ENCODE results near the gene SULT4A1.
"Not testable (repeated sequence)": the region's sequence is repeated elsewhere in the genome, so short reads cannot be mapped to it uniquely, and the experiment has no call there.

SULT4A1 gene

GRCh38 chr22:43862074-43862881 lies at the start of gene SULT4A1:
Gene SULT4A1 (minus strand): TSS chr22:43862513. CDS start chr22:43862382, 131 bp downstream.
- Histone ChIP-seq H3K4me3 (ENCODE audit: low read length in 2 of 2) (no peak within 1 kb of the TSS), H3K9me3 (ENCODE audit: control insufficient read depth in 2 of 2, low read length in 2 of 2) (no peaks in the 10 kb centered on the region), H3K4me1 (ENCODE audit: control insufficient read depth in 2 of 2, insufficient read depth in 2 of 2, low read length in 2 of 2) (no peaks in the 10 kb centered on the region), H3K27me3 (ENCODE audit: control insufficient read depth in 2 of 2, insufficient read depth in 2 of 2, low read length in 2 of 2) (peaks cover 18 to 21% of the 10 kb centered on the region in 2 donors), H3K36me3 (ENCODE audit: control insufficient read depth in 2 of 2, insufficient read depth in 2 of 2, low read length in 2 of 2) (no peaks in the 10 kb centered on the region), H3K27ac (ENCODE audit: low read depth in 2 of 2, low read length in 2 of 2) (no peak within 1 kb of the TSS), H3K9ac (ENCODE audit: low read depth in 1 of 2, low read length in 2 of 2) (no peak within 1 kb of the TSS)

- H3K9ac ChIP-seq (ENCODE audit: low read depth in 1 of 2, low read length in 2 of 2): no peak overlapping the region
- H3K36me3 ChIP-seq (ENCODE audit: control insufficient read depth in 2 of 2, insufficient read depth in 2 of 2, low read length in 2 of 2): no peaks in the 10 kb centered on the region
Measured at GRCh38 chr22:43911351-43911750, 49.0 kb upstream of the SULT4A1 start.

GRCh38 chr22:43910178-43910695 lies 47.9 kb upstream of the SULT4A1 start:
- Histone ChIP-seq H3K27ac (ENCODE audit: low read depth in 2 of 2, low read length in 2 of 2) (no peak overlapping the region), H3K27me3 (ENCODE audit: control insufficient read depth in 2 of 2, insufficient read depth in 2 of 2, low read length in 2 of 2) (peaks cover 0 to 5% of the 10 kb centered on the region in 2 donors), H3K4me1 (ENCODE audit: control insufficient read depth in 2 of 2, insufficient read depth in 2 of 2, low read length in 2 of 2) (no peaks in the 10 kb centered on the region), H3K9me3 (ENCODE audit: control insufficient read depth in 2 of 2, low read length in 2 of 2) (no peaks in the 10 kb centered on the region), H3K36me3 (ENCODE audit: control insufficient read depth in 2 of 2, insufficient read depth in 2 of 2, low read length in 2 of 2) (no peaks in the 10 kb centered on the region), H3K9ac (ENCODE audit: low read depth in 1 of 2, low read length in 2 of 2) (no peak overlapping the region), H3K4me3 (ENCODE audit: low read length in 2 of 2) (no peak overlapping the region)

More at GRCh38 chr22:43911351-43911750, 49.0 kb upstream of the SULT4A1 start:
- H3K27ac ChIP-seq (ENCODE audit: low read depth in 2 of 2, low read length in 2 of 2): no peak overlapping the region
- no peak overlapping the region for H3K4me3 ChIP-seq (ENCODE audit: low read length in 2 of 2)
- peaks cover 0 to 5% of the 10 kb centered on the region in 2 donors for H3K27me3 ChIP-seq (ENCODE audit: control insufficient read depth in 2 of 2, insufficient read depth in 2 of 2, low read length in 2 of 2)
- H3K4me1 ChIP-seq (ENCODE audit: control insufficient read depth in 2 of 2, insufficient read depth in 2 of 2, low read length in 2 of 2): no peaks in the 10 kb centered on the region
- H3K9me3 ChIP-seq (ENCODE audit: control insufficient read depth in 2 of 2, low read length in 2 of 2): no peaks in the 10 kb centered on the region

DNA sequence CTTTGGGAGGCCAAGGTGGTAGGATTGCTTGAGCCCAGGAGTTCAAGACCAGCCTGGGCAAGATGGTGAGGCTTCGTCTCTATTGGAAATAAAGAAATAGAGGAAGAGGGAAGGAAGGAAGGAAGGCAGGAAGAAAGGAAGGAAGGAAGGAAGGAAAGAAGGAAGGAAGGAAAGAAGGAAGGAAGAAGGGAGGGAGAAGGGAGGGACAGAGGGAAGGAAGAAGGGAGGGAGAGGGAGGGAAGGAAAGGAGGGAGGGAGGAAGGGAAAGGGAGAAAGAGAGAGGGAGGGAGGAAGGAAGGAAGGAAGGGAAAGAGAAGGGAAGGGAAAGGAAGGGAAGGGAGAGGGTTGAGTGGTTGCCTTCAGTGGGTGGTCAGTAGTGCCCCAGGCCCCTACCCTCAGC lies 47.4 kb upstream of the SULT4A1 start:
- no peaks in the 10 kb centered on the region for H3K36me3 ChIP-seq (ENCODE audit: control insufficient read depth in 2 of 2, insufficient read depth in 2 of 2, low read length in 2 of 2)
- H3K4me3 ChIP-seq (ENCODE audit: low read length in 2 of 2): no peak overlapping the region
- H3K4me1 ChIP-seq (ENCODE audit: control insufficient read depth in 2 of 2, insufficient read depth in 2 of 2, low read length in 2 of 2): no peaks in the 10 kb centered on the region
- peaks cover 0 to 5% of the 10 kb centered on the region in 2 donors for H3K27me3 ChIP-seq (ENCODE audit: control insufficient read depth in 2 of 2, insufficient read depth in 2 of 2, low read length in 2 of 2)
- no peak overlapping the region for H3K9ac ChIP-seq (ENCODE audit: low read depth in 1 of 2, low read length in 2 of 2)
- H3K27ac ChIP-seq (ENCODE audit: low read depth in 2 of 2, low read length in 2 of 2): no peak overlapping the region
- H3K9me3 ChIP-seq (ENCODE audit: control insufficient read depth in 2 of 2, low read length in 2 of 2): no peaks in the 10 kb centered on the region

DNA sequence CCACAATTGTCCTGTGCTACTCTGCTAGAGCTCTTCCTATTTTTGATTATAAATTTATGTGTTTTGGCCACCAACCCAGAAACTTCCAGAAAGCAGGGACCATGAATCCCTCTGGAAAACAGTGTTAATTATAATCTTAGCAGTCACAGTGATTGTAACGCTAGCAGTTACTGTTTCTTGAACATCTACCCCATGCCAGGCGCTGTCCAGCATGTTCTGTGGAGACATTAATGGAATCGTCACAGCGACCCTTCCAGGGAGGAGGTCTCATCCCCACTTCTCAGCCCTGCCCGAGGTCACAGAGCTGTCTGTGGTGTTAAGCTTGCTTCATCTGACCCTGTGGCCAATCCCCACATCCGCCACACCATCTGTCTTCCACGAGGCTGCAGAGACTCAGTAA lies 43.4 kb upstream of the SULT4A1 start:
- Histone ChIP-seq H3K4me3 (ENCODE audit: low read length in 2 of 2) (no peak overlapping the region), H3K9me3 (ENCODE audit: control insufficient read depth in 2 of 2, low read length in 2 of 2) (no peaks in the 10 kb centered on the region), H3K27ac (ENCODE audit: low read depth in 2 of 2, low read length in 2 of 2) (no peak overlapping the region), H3K27me3 (ENCODE audit: control insufficient read depth in 2 of 2, insufficient read depth in 2 of 2, low read length in 2 of 2) (peaks cover 0 to 5% of the 10 kb centered on the region in 2 donors), H3K36me3 (ENCODE audit: control insufficient read depth in 2 of 2, insufficient read depth in 2 of 2, low read length in 2 of 2) (no peaks in the 10 kb centered on the region), H3K9ac (ENCODE audit: low read depth in 1 of 2, low read length in 2 of 2) (no peak overlapping the region), H3K4me1 (ENCODE audit: control insufficient read depth in 2 of 2, insufficient read depth in 2 of 2, low read length in 2 of 2) (no peaks in the 10 kb centered on the region)

DNA sequence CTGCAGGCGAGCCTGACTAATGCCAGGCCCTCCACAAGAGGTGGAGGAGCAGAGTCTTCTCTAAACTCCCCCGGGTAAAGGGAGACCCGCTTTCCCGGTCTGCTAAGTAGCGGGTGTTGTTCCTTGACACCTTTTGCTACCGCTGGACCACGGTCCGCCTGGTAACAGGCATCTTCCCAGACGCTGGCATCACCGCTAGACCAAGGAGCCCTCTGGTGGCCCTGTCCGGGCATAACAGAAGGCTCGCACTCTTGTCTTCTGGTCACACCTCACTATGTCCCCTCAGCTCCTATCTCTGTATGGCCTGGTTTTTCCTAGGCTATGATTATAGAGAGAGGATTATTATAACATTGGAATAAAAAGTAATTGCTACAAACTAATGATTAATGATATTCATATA lies 42.1 kb upstream of the SULT4A1 start:
- not testable (repeated sequence) for H3K36me3 ChIP-seq (ENCODE audit: control insufficient read depth in 2 of 2, insufficient read depth in 2 of 2, low read length in 2 of 2); H3K4me1 ChIP-seq (ENCODE audit: control insufficient read depth in 2 of 2, insufficient read depth in 2 of 2, low read length in 2 of 2); H3K9ac ChIP-seq (ENCODE audit: low read depth in 1 of 2, low read length in 2 of 2); H3K9me3 ChIP-seq (ENCODE audit: control insufficient read depth in 2 of 2, low read length in 2 of 2); H3K27me3 ChIP-seq (ENCODE audit: control insufficient read depth in 2 of 2, insufficient read depth in 2 of 2, low read length in 2 of 2); H3K4me3 ChIP-seq (ENCODE audit: low read length in 2 of 2); H3K27ac ChIP-seq (ENCODE audit: low read depth in 2 of 2, low read length in 2 of 2)

DNA sequence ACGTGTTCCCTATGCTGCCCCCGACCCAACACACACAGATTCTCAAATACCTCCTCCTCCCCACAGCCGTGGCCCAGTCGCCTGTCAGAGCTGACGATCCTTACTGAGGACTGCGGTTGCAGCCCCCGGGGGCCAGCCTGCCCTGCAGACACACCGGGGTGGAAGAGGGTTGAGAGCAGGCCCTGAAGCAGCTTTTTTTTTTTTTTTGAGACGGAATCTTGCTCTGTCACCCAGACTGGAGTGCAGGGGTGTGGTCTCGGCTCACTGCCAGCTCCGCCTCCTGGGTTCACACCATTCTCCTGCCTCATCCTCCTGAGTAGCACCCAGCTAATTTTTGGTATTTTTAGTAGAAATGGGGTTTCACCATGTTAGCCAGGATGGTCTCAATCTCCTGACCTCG lies 40.7 kb upstream of the SULT4A1 start:
- not testable (repeated sequence) for H3K4me3 ChIP-seq (ENCODE audit: low read length in 2 of 2); H3K36me3 ChIP-seq (ENCODE audit: control insufficient read depth in 2 of 2, insufficient read depth in 2 of 2, low read length in 2 of 2); H3K9ac ChIP-seq (ENCODE audit: low read depth in 1 of 2, low read length in 2 of 2); H3K27ac ChIP-seq (ENCODE audit: low read depth in 2 of 2, low read length in 2 of 2); H3K27me3 ChIP-seq (ENCODE audit: control insufficient read depth in 2 of 2, insufficient read depth in 2 of 2, low read length in 2 of 2); H3K4me1 ChIP-seq (ENCODE audit: control insufficient read depth in 2 of 2, insufficient read depth in 2 of 2, low read length in 2 of 2); H3K9me3 ChIP-seq (ENCODE audit: control insufficient read depth in 2 of 2, low read length in 2 of 2)

DNA sequence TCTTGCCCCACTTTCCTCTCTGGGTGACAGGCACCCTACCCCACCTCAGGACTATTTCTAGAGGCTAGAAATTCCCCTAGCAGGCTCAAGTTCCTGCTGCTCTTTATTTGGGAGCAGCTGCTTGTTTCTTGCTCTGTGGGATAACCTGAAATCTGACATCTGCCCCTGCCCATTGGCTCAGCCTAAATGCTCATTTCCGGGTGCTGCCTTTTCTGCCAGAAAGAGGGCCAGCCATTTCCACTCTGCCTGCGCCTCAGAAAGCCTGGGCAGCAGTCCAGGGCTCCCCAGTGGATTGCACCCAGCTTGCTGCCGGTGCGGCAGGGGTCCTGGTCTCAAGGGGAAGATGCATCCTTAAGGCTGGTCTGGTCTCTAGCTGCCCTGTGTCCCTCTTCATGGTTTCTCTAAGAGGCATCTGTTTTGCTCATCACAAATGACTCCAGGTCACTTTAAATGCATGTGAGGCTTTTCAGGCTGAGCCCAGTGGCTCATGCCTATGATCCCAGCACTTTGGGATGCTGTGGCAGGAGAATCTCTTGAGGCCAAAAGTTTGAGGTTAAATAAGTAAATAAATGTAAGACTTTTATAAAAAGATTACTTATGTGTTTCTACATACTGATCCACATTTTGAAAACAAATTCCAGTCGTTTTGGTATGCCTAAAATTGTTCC lies 39.8 kb upstream of the SULT4A1 start:
- H3K4me1 ChIP-seq (ENCODE audit: control insufficient read depth in 2 of 2, insufficient read depth in 2 of 2, low read length in 2 of 2): no peaks in the 10 kb centered on the region
- H3K9ac ChIP-seq (ENCODE audit: low read depth in 1 of 2, low read length in 2 of 2): no peak overlapping the region
- no peak overlapping the region for H3K4me3 ChIP-seq (ENCODE audit: low read length in 2 of 2)
- no peak overlapping the region for H3K27ac ChIP-seq (ENCODE audit: low read depth in 2 of 2, low read length in 2 of 2)
- H3K27me3 ChIP-seq (ENCODE audit: control insufficient read depth in 2 of 2, insufficient read depth in 2 of 2, low read length in 2 of 2): peaks cover 0 to 3% of the 10 kb centered on the region in 2 donors
- H3K36me3 ChIP-seq (ENCODE audit: control insufficient read depth in 2 of 2, insufficient read depth in 2 of 2, low read length in 2 of 2): no peaks in the 10 kb centered on the region
- H3K9me3 ChIP-seq (ENCODE audit: control insufficient read depth in 2 of 2, low read length in 2 of 2): no peaks in the 10 kb centered on the region

- Histone ChIP-seq H3K9ac (ENCODE audit: low read depth in 1 of 2, low read length in 2 of 2) (no peak overlapping the region), H3K4me1 (ENCODE audit: control insufficient read depth in 2 of 2, insufficient read depth in 2 of 2, low read length in 2 of 2) (no peaks in the 10 kb centered on the region), H3K27ac (ENCODE audit: low read depth in 2 of 2, low read length in 2 of 2) (no peak overlapping the region), H3K4me3 (ENCODE audit: low read length in 2 of 2) (no peak overlapping the region), H3K36me3 (ENCODE audit: control insufficient read depth in 2 of 2, insufficient read depth in 2 of 2, low read length in 2 of 2) (no peaks in the 10 kb centered on the region), H3K9me3 (ENCODE audit: control insufficient read depth in 2 of 2, low read length in 2 of 2) (no peaks in the 10 kb centered on the region), H3K27me3 (ENCODE audit: control insufficient read depth in 2 of 2, insufficient read depth in 2 of 2, low read length in 2 of 2) (peaks cover 0 to 3% of the 10 kb centered on the region in 2 donors)
Measured at GRCh38 chr22:43900206-43900605, 37.9 kb upstream of the SULT4A1 start.

DNA sequence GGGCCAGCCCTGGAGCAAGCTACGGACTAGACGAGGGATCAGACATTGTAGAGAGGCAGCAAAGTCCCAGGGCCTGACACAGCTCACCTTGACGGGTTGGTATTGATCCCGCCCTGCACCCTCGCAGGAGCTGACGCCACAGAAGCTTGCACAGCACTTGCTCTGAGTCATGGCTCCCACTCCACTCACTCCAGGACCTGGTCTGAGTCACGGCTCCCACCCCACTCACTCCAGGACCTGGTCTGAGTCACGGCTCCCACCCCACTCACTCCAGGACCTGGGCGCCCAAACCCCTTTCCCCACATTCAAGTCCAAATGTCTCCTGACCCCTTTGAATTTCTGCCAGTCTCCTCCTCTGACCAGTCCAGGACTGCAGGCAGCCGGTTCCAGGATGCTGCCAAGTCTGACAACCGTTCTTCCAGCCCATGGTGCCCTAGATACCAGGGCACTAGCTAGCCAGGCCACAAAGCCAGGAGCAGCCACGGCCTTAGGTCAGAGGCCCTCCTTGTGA lies 35.5 kb upstream of the SULT4A1 start:
- no peak overlapping the region for H3K9ac ChIP-seq (ENCODE audit: low read depth in 1 of 2, low read length in 2 of 2)
- no peak overlapping the region for H3K27ac ChIP-seq (ENCODE audit: low read depth in 2 of 2, low read length in 2 of 2)
- no peak overlapping the region for H3K4me3 ChIP-seq (ENCODE audit: low read length in 2 of 2)
- H3K4me1 ChIP-seq (ENCODE audit: control insufficient read depth in 2 of 2, insufficient read depth in 2 of 2, low read length in 2 of 2): no peaks in the 10 kb centered on the region
- peaks cover 4 to 6% of the 10 kb centered on the region in 2 donors for H3K27me3 ChIP-seq (ENCODE audit: control insufficient read depth in 2 of 2, insufficient read depth in 2 of 2, low read length in 2 of 2)
- H3K9me3 ChIP-seq (ENCODE audit: control insufficient read depth in 2 of 2, low read length in 2 of 2): no peaks in the 10 kb centered on the region
- no peaks in the 10 kb centered on the region for H3K36me3 ChIP-seq (ENCODE audit: control insufficient read depth in 2 of 2, insufficient read depth in 2 of 2, low read length in 2 of 2)
